ENCODE data around the gene RPS19. TPM values are rescaled to one million over a fixed set of nuclear protein-coding genes. Genes with fewer than 3 reads are reported as not detected.

Gene RPS19
- total and polyA plus RNA-seq, 4 donors, result 275 to 655 (median 476) TPM

DNA sequence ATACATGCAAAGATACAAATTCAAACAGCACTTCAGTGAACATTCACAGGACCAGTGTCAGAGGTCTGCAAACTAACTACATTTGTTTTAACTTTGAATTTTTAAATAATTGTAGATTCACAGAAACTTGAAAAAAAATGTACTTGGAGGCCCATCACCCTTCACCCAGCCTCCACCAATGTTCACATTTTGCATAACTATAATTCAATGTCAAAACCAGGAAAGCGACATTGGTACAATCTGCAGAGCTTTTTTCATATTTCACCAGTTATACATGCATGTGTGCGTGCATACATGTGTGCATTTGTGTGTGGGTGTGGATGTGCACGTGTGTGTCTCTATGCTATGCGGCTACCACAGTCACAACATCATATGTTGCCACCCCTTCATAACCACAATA is 44.8 kb upstream of the RPS19 start:
- H3K4me3 ChIP-seq (ENCODE audit: low read depth in 1 of 3, low read length in 3 of 3), result no peak overlapping the region
- no peak for TF ChIP-seq FOXA2 (IDR thresholded peaks at IDR 0.05)
- no peak for TF ChIP-seq FOXA1 (IDR thresholded peaks at IDR 0.05)
- no peak for TF ChIP-seq YY1 (IDR thresholded peaks at IDR 0.05)
- no peak for TF ChIP-seq HNF4G (IDR thresholded peaks at IDR 0.05)
- TF ChIP-seq HNF4A (conservative IDR thresholded peaks at IDR 0.05), result no peak
- no peak for TF ChIP-seq SP1 (IDR thresholded peaks at IDR 0.05)
- TF ChIP-seq, protein P1, sequence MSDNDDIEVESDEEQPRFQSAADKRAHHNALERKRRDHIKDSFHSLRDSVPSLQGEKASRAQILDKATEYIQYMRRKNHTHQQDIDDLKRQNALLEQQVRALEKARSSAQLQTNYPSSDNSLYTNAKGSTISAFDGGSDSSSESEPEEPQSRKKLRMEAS (IDR thresholded peaks at IDR 0.05), result no peak
- TF ChIP-seq, protein P2, sequence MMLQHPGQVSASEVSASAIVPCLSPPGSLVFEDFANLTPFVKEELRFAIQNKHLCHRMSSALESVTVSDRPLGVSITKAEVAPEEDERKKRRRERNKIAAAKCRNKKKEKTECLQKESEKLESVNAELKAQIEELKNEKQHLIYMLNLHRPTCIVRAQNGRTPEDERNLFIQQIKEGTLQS (IDR thresholded peaks at IDR 0.05), result no peak
- TF ChIP-seq TAF1 (conservative IDR thresholded peaks at IDR 0.05), result no peak
- TF ChIP-seq RAD21 (IDR thresholded peaks at IDR 0.05), result no peak
- TF ChIP-seq, protein P3, sequence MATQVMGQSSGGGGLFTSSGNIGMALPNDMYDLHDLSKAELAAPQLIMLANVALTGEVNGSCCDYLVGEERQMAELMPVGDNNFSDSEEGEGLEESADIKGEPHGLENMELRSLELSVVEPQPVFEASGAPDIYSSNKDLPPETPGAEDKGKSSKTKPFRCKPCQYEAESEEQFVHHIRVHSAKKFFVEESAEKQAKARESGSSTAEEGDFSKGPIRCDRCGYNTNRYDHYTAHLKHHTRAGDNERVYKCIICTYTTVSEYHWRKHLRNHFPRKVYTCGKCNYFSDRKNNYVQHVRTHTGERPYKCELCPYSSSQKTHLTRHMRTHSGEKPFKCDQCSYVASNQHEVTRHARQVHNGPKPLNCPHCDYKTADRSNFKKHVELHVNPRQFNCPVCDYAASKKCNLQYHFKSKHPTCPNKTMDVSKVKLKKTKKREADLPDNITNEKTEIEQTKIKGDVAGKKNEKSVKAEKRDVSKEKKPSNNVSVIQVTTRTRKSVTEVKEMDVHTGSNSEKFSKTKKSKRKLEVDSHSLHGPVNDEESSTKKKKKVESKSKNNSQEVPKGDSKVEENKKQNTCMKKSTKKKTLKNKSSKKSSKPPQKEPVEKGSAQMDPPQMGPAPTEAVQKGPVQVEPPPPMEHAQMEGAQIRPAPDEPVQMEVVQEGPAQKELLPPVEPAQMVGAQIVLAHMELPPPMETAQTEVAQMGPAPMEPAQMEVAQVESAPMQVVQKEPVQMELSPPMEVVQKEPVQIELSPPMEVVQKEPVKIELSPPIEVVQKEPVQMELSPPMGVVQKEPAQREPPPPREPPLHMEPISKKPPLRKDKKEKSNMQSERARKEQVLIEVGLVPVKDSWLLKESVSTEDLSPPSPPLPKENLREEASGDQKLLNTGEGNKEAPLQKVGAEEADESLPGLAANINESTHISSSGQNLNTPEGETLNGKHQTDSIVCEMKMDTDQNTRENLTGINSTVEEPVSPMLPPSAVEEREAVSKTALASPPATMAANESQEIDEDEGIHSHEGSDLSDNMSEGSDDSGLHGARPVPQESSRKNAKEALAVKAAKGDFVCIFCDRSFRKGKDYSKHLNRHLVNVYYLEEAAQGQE (IDR thresholded peaks at IDR 0.05), result no peak
- TF ChIP-seq, protein P4, sequence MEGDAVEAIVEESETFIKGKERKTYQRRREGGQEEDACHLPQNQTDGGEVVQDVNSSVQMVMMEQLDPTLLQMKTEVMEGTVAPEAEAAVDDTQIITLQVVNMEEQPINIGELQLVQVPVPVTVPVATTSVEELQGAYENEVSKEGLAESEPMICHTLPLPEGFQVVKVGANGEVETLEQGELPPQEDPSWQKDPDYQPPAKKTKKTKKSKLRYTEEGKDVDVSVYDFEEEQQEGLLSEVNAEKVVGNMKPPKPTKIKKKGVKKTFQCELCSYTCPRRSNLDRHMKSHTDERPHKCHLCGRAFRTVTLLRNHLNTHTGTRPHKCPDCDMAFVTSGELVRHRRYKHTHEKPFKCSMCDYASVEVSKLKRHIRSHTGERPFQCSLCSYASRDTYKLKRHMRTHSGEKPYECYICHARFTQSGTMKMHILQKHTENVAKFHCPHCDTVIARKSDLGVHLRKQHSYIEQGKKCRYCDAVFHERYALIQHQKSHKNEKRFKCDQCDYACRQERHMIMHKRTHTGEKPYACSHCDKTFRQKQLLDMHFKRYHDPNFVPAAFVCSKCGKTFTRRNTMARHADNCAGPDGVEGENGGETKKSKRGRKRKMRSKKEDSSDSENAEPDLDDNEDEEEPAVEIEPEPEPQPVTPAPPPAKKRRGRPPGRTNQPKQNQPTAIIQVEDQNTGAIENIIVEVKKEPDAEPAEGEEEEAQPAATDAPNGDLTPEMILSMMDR (IDR thresholded peaks at IDR 0.05; ENCODE audit: low read depth, low read length, missing input control), result no peak
- TF ChIP-seq, protein P5, sequence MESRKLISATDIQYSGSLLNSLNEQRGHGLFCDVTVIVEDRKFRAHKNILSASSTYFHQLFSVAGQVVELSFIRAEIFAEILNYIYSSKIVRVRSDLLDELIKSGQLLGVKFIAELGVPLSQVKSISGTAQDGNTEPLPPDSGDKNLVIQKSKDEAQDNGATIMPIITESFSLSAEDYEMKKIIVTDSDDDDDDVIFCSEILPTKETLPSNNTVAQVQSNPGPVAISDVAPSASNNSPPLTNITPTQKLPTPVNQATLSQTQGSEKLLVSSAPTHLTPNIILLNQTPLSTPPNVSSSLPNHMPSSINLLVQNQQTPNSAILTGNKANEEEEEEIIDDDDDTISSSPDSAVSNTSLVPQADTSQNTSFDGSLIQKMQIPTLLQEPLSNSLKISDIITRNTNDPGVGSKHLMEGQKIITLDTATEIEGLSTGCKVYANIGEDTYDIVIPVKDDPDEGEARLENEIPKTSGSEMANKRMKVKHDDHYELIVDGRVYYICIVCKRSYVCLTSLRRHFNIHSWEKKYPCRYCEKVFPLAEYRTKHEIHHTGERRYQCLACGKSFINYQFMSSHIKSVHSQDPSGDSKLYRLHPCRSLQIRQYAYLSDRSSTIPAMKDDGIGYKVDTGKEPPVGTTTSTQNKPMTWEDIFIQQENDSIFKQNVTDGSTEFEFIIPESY (IDR thresholded peaks at IDR 0.05), result no peak
- TF ChIP-seq NR2F2 (IDR thresholded peaks at IDR 0.05), result no peak
- WGBS, result 62% methylated on average over 4 of the region's 4 CpGs

DNA sequence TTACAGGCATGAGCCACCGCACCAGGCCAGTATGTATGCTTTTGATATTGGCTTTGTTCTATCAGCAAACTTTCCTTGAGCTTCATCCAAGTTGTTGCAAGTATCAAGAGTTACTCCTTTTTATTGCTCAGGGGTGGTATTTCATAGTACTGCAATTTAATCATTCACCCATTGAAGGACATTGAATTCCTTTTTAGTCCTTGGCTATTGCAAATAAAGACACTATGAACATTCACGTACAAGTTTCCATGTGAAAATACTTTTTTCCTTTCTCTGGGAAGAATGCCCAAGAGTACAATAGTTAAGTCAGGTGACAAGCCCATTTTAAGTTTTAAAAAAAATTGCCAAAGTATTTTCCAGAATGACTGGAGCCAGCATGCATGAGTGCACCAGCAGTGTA is 43.3 kb upstream of the RPS19 start:
- no peak for DNase-seq (ENCODE audit: low spot score)
- Histone ChIP-seq H3K27ac (ENCODE audit: low read depth in 1 of 2, low read length in 2 of 2) (no peak overlapping the region), H3K27me3 (ENCODE audit: control insufficient read depth in 4 of 4, insufficient read depth in 4 of 4, low read length in 3 of 4) (no peaks in the 10 kb centered on the region), H3K36me3 (ENCODE audit: control insufficient read depth in 4 of 4, insufficient read depth in 3 of 4, low read depth in 1 of 4, low read length in 3 of 4) (no peaks in the 10 kb centered on the region), H3K4me1 (ENCODE audit: control insufficient read depth in 4 of 4, insufficient read depth in 4 of 4, low read length in 3 of 4) (no peaks in the 10 kb centered on the region), H3K9me3 (ENCODE audit: control insufficient read depth in 4 of 4, low read length in 3 of 4) (no peaks in the 10 kb centered on the region), H3K4me3 (ENCODE audit: low read depth in 1 of 3, low read length in 3 of 3) (no peak overlapping the region), H3K9ac (ENCODE audit: low read depth in 1 of 2, low read length in 2 of 2) (no peak overlapping the region)
- 61% methylated on average over 2 of the region's 2 CpGs for WGBS
- TF ChIP-seq TAF1 (conservative IDR thresholded peaks at IDR 0.05) (no peak), NR2F2 (IDR thresholded peaks at IDR 0.05) (no peak), HNF4A (conservative IDR thresholded peaks at IDR 0.05) (no peak), YY1 (IDR thresholded peaks at IDR 0.05) (no peak)
- TF ChIP-seq, protein P3 (IDR thresholded peaks at IDR 0.05), result no peak
- TF ChIP-seq, protein P1 (IDR thresholded peaks at IDR 0.05), result no peak
- TF ChIP-seq, protein P2 (IDR thresholded peaks at IDR 0.05), result no peak
- TF ChIP-seq, protein P5 (IDR thresholded peaks at IDR 0.05), result no peak

More for the DNA sequence above, 44.8 kb upstream of the RPS19 start:
- H3K9me3 ChIP-seq (ENCODE audit: control insufficient read depth in 4 of 4, low read length in 3 of 4), result no peaks in the 10 kb centered on the region
- no peaks in the 10 kb centered on the region for H3K27me3 ChIP-seq (ENCODE audit: control insufficient read depth in 4 of 4, insufficient read depth in 4 of 4, low read length in 3 of 4)
- H3K9ac ChIP-seq (ENCODE audit: low read depth in 1 of 2, low read length in 2 of 2), result no peak overlapping the region
- no peaks in the 10 kb centered on the region for H3K4me1 ChIP-seq (ENCODE audit: control insufficient read depth in 4 of 4, insufficient read depth in 4 of 4, low read length in 3 of 4)
- H3K36me3 ChIP-seq (ENCODE audit: control insufficient read depth in 4 of 4, insufficient read depth in 3 of 4, low read depth in 1 of 4, low read length in 3 of 4), result no peaks in the 10 kb centered on the region
- no peak for DNase-seq (ENCODE audit: low spot score)
- H3K27ac ChIP-seq (ENCODE audit: low read depth in 1 of 2, low read length in 2 of 2), result no peak overlapping the region
